Spleen (tissue), 7 donors: ENCODE results near the gene IARS2.

Experiments
- CTCF ChIP-seq, 11 experiments: fragments of 200-600 bp in 7 of 11; fragments of 450-650 bp in 4 of 11; sonication (generic) in 4 of 11; IDR thresholded peaks in 8 of 11; conservative IDR thresholded peaks in 3 of 11; 1 replicate in 7 of 11; 2 replicates in 4 of 11; pipeline versions ENCODE4 v1.4.0 to v1.8.0; 2016 to 2021; ENCODE audit warnings: antibody characterized with exemption in 11 of 11, inconsistent platforms in 4 of 11, mild to moderate bottlenecking in 1 of 11
- POLR2A ChIP-seq, 3 donors: fragments of 450-650 bp; IDR thresholded peaks; one replicate each; pipeline ENCODE4 v1.5.1; 2017; ENCODE audit warnings: antibody characterized with exemption in 3 of 3, mild to moderate bottlenecking in 1 of 3
- donor health status: DM: no; HTN: no; CAD: no; lungs with moderate emphysema.
- donor health status: DM: no; HTN: no; CAD: no.
- donor health status: DM: no; HTN: no; CAD: no.

- TF ChIP-seq POLR2A (IDR thresholded peaks at IDR 0.05) (no peak), CTCF (IDR thresholded peaks at IDR 0.05 in 8 of 11, conservative IDR thresholded peaks at IDR 0.05 in 3 of 11) (no peak)
Measured at GRCh38 chr1:220077887-220078286, 16.0 kb upstream of the IARS2 start.
